Ascending aorta (tissue), 2 donors: ENCODE measurements around the gene KCNH5. TPM values are rescaled to one million over a fixed set of nuclear protein-coding genes. Genes with fewer than 3 reads are reported as not detected.
A peak's percentile ranks its signal among the peaks of the same experiment; 100 is the strongest.

Source experiments
- DNase-seq, 2 donors: peaks; one replicate each; pipeline ENCODE4 v3.0.0-alpha.2; 2019; ENCODE audit warnings: low spot score in 2 of 2
- H3K27ac ChIP-seq, 2 donors: fragments of 200-600 bp; sonication (generic); one replicate each; pipeline ENCODE4 v1.5.1; 2016 to 2017; ENCODE audit warnings: mild to moderate bottlenecking in 1 of 2
- H3K27me3 ChIP-seq: fragments of 200-600 bp; sonication (generic); one replicate; pipeline ENCODE4 v1.5.1; 2017
- H3K36me3 ChIP-seq, 2 donors: fragments of 200-600 bp; sonication (generic); one replicate each; pipeline ENCODE4 v1.5.1; 2016
- H3K4me1 ChIP-seq, 2 donors: fragments of 200-600 bp; sonication (generic); one replicate each; pipeline ENCODE4 v1.5.1; 2016 to 2017; ENCODE audit warnings: mild to moderate bottlenecking in 1 of 2
- H3K4me3 ChIP-seq, 2 donors: fragments of 200-600 bp; sonication (generic); one replicate each; pipeline ENCODE4 v1.5.1; 2016 to 2017; ENCODE audit warnings: mild to moderate bottlenecking in 1 of 2
- H3K9me3 ChIP-seq, 2 donors: fragments of 200-600 bp; sonication (generic); one replicate each; pipeline ENCODE4 v1.5.1; 2016
- CTCF ChIP-seq, 3 experiments: fragments of 200-600 bp in 2 of 3; fragments of 450-650 bp in 1 of 3; sonication (generic) in 2 of 3; IDR thresholded peaks; one replicate each; pipeline ENCODE4 v1.5.1; 2016 to 2019; ENCODE audit warnings: antibody characterized with exemption in 3 of 3, mild to moderate bottlenecking in 1 of 3, moderate library complexity in 1 of 3
- intact Hi-C: fragments of 100-400 bp; cut with DNase I; formaldehyde crosslinking; loops from one replicate; pipeline ENCODE4 v1.15.1; 2023
- total RNA-seq: library from RNA; depleted of rRNA; stranded (reverse); fragments of >200 nt; gene quantifications from one replicate; pipeline ENCODE4 v1.1.0, GENCODE V29; 2016

KCNH5 gene
- total RNA-seq, 1 donor from 2014 or later: not detected

DNA sequence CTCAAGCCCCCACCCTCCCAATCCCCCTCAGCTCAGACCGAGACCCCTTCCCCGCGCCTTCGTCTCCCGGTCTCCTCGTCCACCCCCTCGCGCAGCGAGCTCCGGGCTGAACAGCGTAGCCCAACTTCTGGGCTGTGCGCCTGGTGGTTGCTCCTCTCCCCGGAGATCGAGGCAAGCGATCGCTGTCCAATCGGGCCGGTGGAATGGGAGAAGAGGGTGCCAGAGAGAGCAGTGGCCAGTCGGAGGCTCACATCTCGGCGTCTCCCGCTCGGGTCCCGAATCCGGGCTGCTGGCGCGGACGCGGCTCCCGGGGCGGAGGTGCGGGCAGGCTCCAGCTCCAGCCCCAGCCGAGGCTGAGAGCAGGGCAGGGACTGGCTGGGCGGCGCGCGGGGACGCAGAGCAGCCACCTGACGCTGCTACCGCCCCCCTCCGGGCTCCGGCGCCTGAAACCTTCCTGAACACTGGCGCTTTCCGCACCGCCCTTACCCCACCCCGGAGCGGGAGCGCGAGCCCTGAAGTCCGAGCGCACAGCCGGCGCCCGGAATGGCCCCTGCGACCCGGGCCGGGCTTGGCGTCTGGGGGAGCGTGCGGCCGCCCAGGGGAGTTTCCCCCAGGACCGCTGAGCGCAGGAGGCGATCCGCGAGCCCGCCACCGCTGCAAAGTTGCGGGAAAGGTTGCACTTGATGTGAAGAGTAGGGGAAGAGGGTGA lies 508 bp upstream of the KCNH5 start:
- H3K36me3 ChIP-seq: no peaks in the 10 kb centered on the region
- no peak for DNase-seq
- TF ChIP-seq CTCF (IDR thresholded peaks at IDR 0.05): no peak
- intact Hi-C loops: no loop called here
- peak overlapping the region; percentile 45 to 54 for H3K4me3 ChIP-seq
- H3K27ac ChIP-seq: no peak overlapping the region
- no peaks in the 10 kb centered on the region for H3K9me3 ChIP-seq
- H3K4me1 ChIP-seq: peaks cover 0 to 11% of the 10 kb centered on the region in 2 donors
- no peaks in the 10 kb centered on the region for H3K27me3 ChIP-seq

- no peak overlapping the region for H3K4me3 ChIP-seq
- no peaks in the 10 kb centered on the region for H3K4me1 ChIP-seq
- intact Hi-C loops: no loop called here
- H3K27ac ChIP-seq: no peak overlapping the region
- no peak for DNase-seq
- no peak for TF ChIP-seq CTCF (IDR thresholded peaks at IDR 0.05)
- H3K36me3 ChIP-seq: no peaks in the 10 kb centered on the region
- no peaks in the 10 kb centered on the region for H3K9me3 ChIP-seq
- H3K27me3 ChIP-seq: no peaks in the 10 kb centered on the region
Observed at GRCh38 chr14:63039866-63040265, 5.4 kb downstream of the KCNH5 start.

GRCh38 chr14:63032641-63033040 lies 12.6 kb downstream of the KCNH5 start:
- intact Hi-C loops: no loop called here
- Histone ChIP-seq H3K27ac (no peak overlapping the region), H3K27me3 (no peaks in the 10 kb centered on the region), H3K4me1 (no peaks in the 10 kb centered on the region), H3K36me3 (no peaks in the 10 kb centered on the region), H3K4me3 (no peak overlapping the region), H3K9me3 (no peaks in the 10 kb centered on the region)
- no peak for TF ChIP-seq CTCF (IDR thresholded peaks at IDR 0.05)
- DNase-seq: no peak

- H3K9me3 ChIP-seq: no peaks in the 10 kb centered on the region
- no peaks in the 10 kb centered on the region for H3K36me3 ChIP-seq
- TF ChIP-seq CTCF (IDR thresholded peaks at IDR 0.05): no peak
- H3K27ac ChIP-seq: no peak overlapping the region
- H3K4me1 ChIP-seq: no peaks in the 10 kb centered on the region
- intact Hi-C loops: no loop called here
- no peaks in the 10 kb centered on the region for H3K27me3 ChIP-seq
- H3K4me3 ChIP-seq: no peak overlapping the region
- DNase-seq: no peak
Observed at GRCh38 chr14:63032076-63032475, 13.2 kb downstream of the KCNH5 start.

- Histone ChIP-seq H3K27ac (no peak overlapping the region), H3K36me3 (no peaks in the 10 kb centered on the region), H3K27me3 (no peaks in the 10 kb centered on the region), H3K9me3 (no peaks in the 10 kb centered on the region), H3K4me1 (no peaks in the 10 kb centered on the region), H3K4me3 (no peak overlapping the region)
- no peak for TF ChIP-seq CTCF (IDR thresholded peaks at IDR 0.05)
- intact Hi-C loops: no loop called here
- DNase-seq: no peak
Observed at GRCh38 chr14:63030113-63030512, 15.1 kb downstream of the KCNH5 start.

DNA sequence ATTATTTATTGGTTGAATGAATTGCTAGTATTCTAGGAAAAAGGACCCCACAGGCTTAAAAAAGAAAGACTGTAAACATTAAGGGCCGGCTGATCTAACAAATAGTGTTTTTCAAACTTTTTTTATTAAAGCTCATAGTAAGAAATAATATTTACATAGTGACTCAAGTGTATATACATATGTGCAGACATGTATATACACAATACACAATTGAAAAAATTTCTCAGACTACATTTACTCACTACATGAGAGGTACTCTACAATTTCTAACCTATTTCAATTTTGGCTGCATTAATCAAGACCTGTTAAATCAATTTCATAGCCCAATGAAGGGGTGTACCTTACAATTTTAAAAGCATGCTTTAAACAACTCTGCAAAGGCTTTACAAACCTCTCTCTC lies 17.5 kb downstream of the KCNH5 start:
- no peaks in the 10 kb centered on the region for H3K9me3 ChIP-seq
- DNase-seq: no peak
- TF ChIP-seq CTCF (IDR thresholded peaks at IDR 0.05): no peak
- no peak overlapping the region for H3K27ac ChIP-seq
- no peak overlapping the region for H3K4me3 ChIP-seq
- no peaks in the 10 kb centered on the region for H3K4me1 ChIP-seq
- no peaks in the 10 kb centered on the region for H3K36me3 ChIP-seq
- intact Hi-C loops: no loop called here
- no peaks in the 10 kb centered on the region for H3K27me3 ChIP-seq
